Thyroid gland (tissue), 4 donors: ENCODE results near the gene RPH3AL.

Experiments
- CTCF ChIP-seq, 6 experiments: fragments of 200-600 bp in 3 of 6; fragments of 450-650 bp in 3 of 6; sonication (generic) in 3 of 6; IDR thresholded peaks; one replicate each; pipeline ENCODE4 v1.5.1; 2016 to 2019; ENCODE audit warnings: antibody characterized with exemption in 6 of 6, mild to moderate bottlenecking in 2 of 6, inconsistent platforms in 1 of 6, moderate library complexity in 1 of 6
- POLR2A ChIP-seq, 2 donors: fragments of 450-650 bp; IDR thresholded peaks; one replicate each; pipeline ENCODE4 v1.6.1; 2017; ENCODE audit warnings: antibody characterized with exemption in 2 of 2, mild to moderate bottlenecking in 2 of 2, moderate library complexity in 1 of 2

DNA sequence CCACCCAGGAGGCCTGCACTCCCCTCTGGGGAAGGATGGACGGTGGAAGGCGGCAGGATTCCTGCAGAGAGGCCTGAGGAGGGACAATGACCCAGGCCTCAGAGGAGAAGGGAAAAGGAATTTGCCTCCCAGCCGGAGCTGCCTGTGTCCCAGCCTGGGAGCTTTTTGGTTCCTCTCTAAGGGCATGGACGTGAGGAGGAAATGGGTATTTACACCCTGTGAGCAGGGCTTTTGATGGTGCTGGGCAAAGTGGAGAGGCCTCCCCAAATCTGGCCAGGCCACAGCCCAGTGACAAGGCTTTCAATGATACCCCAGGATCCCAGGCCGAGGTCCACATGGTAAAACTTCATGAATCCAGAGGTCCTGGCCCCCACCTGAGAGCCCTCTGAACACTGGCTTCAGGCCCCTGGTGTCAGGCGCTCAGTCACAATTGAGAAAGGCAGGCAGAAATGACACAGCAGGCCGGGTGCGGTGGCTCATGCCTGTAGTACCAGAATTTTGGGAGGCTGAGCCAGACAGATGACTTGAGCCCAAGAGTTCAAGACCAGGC, 115.1 kb downstream of the RPH3AL start:
- TF ChIP-seq CTCF (IDR thresholded peaks at IDR 0.05) (no peak), POLR2A (IDR thresholded peaks at IDR 0.05) (no peak)
